Measurements from ENCODE around the gene DRC3. TPM values are rescaled to one million over a fixed set of nuclear protein-coding genes. Genes with fewer than 3 reads are reported as not detected.

Gene DRC3
- total and polyA plus RNA-seq, 4 donors: 0.61 to 1.5 (median 1.1) TPM

DNA sequence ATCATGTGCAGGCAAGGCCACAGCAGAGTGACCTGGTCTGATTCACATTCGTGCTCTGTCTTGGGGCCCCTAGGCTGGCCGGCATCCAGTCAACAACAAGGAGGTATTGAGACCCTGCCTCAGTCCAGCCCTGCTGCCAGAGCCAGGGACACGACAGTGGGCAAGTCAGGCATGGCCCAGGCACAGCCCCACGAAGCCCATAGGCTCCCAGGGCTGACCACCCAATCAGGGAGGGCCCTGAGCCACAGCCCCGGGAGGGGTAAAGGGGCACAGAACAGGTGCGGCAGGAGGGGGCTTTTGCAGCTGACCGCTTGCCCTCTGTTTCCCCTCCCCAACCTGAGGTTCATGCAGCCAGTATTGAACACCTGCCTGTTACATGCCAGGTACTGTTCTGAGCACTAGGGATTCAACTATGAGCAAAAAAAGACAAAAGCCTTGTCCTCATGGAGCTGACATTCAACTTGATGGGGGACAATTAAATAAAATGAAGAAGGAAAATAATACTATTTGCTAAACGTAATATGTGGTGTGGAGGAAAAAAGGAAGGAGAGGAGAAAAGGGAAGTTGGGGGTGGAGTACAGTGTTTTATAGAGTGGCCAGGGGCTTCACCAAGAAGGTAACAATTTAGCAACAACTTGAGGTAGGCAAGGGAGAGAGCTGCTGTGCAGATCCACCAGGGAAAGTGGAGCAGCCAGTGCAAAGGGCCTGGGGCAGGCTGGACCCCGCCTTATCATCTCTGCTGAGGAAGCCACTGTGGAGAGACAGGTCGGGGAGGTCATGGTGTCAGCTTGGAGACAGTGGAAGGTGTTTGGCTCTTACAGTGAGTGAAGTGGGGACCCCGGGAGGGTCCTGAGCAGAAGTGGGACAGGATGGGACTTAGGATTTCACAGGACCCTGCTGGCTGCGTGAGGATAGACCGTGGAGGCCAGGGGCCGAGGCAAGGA lies 6.1 kb downstream of the DRC3 start:
- DNase-seq (ENCODE audit: low spot score): no peak
- Histone ChIP-seq H3K4me1 (ENCODE audit: control insufficient read depth in 4 of 4, insufficient read depth in 4 of 4, low read length in 3 of 4) (no peaks in the 10 kb centered on the region), H3K27me3 (ENCODE audit: control insufficient read depth in 4 of 4, insufficient read depth in 4 of 4, low read length in 3 of 4) (no peaks in the 10 kb centered on the region), H3K36me3 (ENCODE audit: control insufficient read depth in 4 of 4, insufficient read depth in 3 of 4, low read depth in 1 of 4, low read length in 3 of 4) (no peaks in the 10 kb centered on the region), H3K4me3 (ENCODE audit: low read depth in 1 of 3, low read length in 3 of 3) (no peak overlapping the region), H3K9me3 (ENCODE audit: control insufficient read depth in 4 of 4, low read length in 3 of 4) (no peaks in the 10 kb centered on the region), H3K27ac (ENCODE audit: low read depth in 1 of 2, low read length in 2 of 2) (no peak overlapping the region), H3K9ac (ENCODE audit: low read depth in 1 of 2, low read length in 2 of 2) (no peak overlapping the region)
- TF ChIP-seq, protein P1, sequence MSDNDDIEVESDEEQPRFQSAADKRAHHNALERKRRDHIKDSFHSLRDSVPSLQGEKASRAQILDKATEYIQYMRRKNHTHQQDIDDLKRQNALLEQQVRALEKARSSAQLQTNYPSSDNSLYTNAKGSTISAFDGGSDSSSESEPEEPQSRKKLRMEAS (IDR thresholded peaks at IDR 0.05): no peak
- no peak for TF ChIP-seq SP1 (IDR thresholded peaks at IDR 0.05)
- TF ChIP-seq EGR1 (IDR thresholded peaks at IDR 0.05; ENCODE audit: low read depth in 2 of 2): no peak
- no peak for TF ChIP-seq RAD21 (IDR thresholded peaks at IDR 0.05)
- WGBS: 88% methylated on average over 14 of the region's 14 CpGs

DNA sequence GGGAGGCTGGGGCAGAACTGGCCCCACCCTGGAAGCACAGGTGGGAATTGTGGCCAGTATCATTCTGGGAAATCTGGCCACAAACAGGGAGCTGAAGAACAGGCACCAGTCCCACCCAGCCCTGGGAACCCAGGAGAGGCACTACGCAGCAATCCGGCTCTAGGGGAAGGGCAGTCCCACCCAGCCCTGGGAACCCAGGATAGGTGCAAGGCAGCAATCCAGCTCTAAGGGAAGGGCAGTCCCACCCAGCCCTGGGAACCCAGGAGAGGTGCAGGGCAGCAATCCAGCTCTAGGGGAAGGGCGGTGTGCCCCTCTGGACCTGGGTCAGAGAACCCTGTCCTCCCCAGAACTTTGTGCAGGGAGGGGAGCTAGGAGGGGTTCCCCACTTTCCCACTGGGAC lies 7.1 kb downstream of the DRC3 start:
- H3K27me3 ChIP-seq (ENCODE audit: control insufficient read depth in 4 of 4, insufficient read depth in 4 of 4, low read length in 3 of 4): no peaks in the 10 kb centered on the region
- 82% methylated on average over 3 of the region's 3 CpGs for WGBS
- TF ChIP-seq, protein P2, sequence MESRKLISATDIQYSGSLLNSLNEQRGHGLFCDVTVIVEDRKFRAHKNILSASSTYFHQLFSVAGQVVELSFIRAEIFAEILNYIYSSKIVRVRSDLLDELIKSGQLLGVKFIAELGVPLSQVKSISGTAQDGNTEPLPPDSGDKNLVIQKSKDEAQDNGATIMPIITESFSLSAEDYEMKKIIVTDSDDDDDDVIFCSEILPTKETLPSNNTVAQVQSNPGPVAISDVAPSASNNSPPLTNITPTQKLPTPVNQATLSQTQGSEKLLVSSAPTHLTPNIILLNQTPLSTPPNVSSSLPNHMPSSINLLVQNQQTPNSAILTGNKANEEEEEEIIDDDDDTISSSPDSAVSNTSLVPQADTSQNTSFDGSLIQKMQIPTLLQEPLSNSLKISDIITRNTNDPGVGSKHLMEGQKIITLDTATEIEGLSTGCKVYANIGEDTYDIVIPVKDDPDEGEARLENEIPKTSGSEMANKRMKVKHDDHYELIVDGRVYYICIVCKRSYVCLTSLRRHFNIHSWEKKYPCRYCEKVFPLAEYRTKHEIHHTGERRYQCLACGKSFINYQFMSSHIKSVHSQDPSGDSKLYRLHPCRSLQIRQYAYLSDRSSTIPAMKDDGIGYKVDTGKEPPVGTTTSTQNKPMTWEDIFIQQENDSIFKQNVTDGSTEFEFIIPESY (IDR thresholded peaks at IDR 0.05): no peak
- TF ChIP-seq RXRA (IDR thresholded peaks at IDR 0.05) (no peak), YY1 (IDR thresholded peaks at IDR 0.05) (no peak), JUND (IDR thresholded peaks at IDR 0.05) (no peak), EGR1 (IDR thresholded peaks at IDR 0.05; ENCODE audit: low read depth in 2 of 2) (no peak), HNF4A (conservative IDR thresholded peaks at IDR 0.05) (no peak), NR2F2 (IDR thresholded peaks at IDR 0.05) (no peak), FOXA1 (IDR thresholded peaks at IDR 0.05) (no peak), RAD21 (IDR thresholded peaks at IDR 0.05) (no peak), TAF1 (conservative IDR thresholded peaks at IDR 0.05) (no peak), SP1 (IDR thresholded peaks at IDR 0.05) (no peak), GABPA (IDR thresholded peaks at IDR 0.05 in 1 of 2, conservative IDR thresholded peaks at IDR 0.05 in 1 of 2) (no peak), HNF4G (IDR thresholded peaks at IDR 0.05) (no peak)
- TF ChIP-seq, protein P1 (IDR thresholded peaks at IDR 0.05): no peak
- TF ChIP-seq, protein P3, sequence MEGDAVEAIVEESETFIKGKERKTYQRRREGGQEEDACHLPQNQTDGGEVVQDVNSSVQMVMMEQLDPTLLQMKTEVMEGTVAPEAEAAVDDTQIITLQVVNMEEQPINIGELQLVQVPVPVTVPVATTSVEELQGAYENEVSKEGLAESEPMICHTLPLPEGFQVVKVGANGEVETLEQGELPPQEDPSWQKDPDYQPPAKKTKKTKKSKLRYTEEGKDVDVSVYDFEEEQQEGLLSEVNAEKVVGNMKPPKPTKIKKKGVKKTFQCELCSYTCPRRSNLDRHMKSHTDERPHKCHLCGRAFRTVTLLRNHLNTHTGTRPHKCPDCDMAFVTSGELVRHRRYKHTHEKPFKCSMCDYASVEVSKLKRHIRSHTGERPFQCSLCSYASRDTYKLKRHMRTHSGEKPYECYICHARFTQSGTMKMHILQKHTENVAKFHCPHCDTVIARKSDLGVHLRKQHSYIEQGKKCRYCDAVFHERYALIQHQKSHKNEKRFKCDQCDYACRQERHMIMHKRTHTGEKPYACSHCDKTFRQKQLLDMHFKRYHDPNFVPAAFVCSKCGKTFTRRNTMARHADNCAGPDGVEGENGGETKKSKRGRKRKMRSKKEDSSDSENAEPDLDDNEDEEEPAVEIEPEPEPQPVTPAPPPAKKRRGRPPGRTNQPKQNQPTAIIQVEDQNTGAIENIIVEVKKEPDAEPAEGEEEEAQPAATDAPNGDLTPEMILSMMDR (IDR thresholded peaks at IDR 0.05; ENCODE audit: low read depth, low read length, missing input control): no peak
- TF ChIP-seq, protein P4, sequence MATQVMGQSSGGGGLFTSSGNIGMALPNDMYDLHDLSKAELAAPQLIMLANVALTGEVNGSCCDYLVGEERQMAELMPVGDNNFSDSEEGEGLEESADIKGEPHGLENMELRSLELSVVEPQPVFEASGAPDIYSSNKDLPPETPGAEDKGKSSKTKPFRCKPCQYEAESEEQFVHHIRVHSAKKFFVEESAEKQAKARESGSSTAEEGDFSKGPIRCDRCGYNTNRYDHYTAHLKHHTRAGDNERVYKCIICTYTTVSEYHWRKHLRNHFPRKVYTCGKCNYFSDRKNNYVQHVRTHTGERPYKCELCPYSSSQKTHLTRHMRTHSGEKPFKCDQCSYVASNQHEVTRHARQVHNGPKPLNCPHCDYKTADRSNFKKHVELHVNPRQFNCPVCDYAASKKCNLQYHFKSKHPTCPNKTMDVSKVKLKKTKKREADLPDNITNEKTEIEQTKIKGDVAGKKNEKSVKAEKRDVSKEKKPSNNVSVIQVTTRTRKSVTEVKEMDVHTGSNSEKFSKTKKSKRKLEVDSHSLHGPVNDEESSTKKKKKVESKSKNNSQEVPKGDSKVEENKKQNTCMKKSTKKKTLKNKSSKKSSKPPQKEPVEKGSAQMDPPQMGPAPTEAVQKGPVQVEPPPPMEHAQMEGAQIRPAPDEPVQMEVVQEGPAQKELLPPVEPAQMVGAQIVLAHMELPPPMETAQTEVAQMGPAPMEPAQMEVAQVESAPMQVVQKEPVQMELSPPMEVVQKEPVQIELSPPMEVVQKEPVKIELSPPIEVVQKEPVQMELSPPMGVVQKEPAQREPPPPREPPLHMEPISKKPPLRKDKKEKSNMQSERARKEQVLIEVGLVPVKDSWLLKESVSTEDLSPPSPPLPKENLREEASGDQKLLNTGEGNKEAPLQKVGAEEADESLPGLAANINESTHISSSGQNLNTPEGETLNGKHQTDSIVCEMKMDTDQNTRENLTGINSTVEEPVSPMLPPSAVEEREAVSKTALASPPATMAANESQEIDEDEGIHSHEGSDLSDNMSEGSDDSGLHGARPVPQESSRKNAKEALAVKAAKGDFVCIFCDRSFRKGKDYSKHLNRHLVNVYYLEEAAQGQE (IDR thresholded peaks at IDR 0.05): no peak
- TF ChIP-seq, protein P5, sequence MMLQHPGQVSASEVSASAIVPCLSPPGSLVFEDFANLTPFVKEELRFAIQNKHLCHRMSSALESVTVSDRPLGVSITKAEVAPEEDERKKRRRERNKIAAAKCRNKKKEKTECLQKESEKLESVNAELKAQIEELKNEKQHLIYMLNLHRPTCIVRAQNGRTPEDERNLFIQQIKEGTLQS (IDR thresholded peaks at IDR 0.05): no peak
- no peak overlapping the region for H3K27ac ChIP-seq (ENCODE audit: low read depth in 1 of 2, low read length in 2 of 2)
- no peak for DNase-seq (ENCODE audit: low spot score)
- no peaks in the 10 kb centered on the region for H3K36me3 ChIP-seq (ENCODE audit: control insufficient read depth in 4 of 4, insufficient read depth in 3 of 4, low read depth in 1 of 4, low read length in 3 of 4)
- H3K9ac ChIP-seq (ENCODE audit: low read depth in 1 of 2, low read length in 2 of 2): no peak overlapping the region
- no peaks in the 10 kb centered on the region for H3K9me3 ChIP-seq (ENCODE audit: control insufficient read depth in 4 of 4, low read length in 3 of 4)
- H3K4me1 ChIP-seq (ENCODE audit: control insufficient read depth in 4 of 4, insufficient read depth in 4 of 4, low read length in 3 of 4): no peaks in the 10 kb centered on the region
- H3K4me3 ChIP-seq (ENCODE audit: low read depth in 1 of 3, low read length in 3 of 3): no peak overlapping the region
